ENCODE data around the gene CACNG1. TPM values are rescaled to one million over a fixed set of nuclear protein-coding genes. Genes with fewer than 3 reads are reported as not detected.

CACNG1 gene
- total RNA-seq, 1 experiment from 2014 or later, result 0.26 TPM

DNA sequence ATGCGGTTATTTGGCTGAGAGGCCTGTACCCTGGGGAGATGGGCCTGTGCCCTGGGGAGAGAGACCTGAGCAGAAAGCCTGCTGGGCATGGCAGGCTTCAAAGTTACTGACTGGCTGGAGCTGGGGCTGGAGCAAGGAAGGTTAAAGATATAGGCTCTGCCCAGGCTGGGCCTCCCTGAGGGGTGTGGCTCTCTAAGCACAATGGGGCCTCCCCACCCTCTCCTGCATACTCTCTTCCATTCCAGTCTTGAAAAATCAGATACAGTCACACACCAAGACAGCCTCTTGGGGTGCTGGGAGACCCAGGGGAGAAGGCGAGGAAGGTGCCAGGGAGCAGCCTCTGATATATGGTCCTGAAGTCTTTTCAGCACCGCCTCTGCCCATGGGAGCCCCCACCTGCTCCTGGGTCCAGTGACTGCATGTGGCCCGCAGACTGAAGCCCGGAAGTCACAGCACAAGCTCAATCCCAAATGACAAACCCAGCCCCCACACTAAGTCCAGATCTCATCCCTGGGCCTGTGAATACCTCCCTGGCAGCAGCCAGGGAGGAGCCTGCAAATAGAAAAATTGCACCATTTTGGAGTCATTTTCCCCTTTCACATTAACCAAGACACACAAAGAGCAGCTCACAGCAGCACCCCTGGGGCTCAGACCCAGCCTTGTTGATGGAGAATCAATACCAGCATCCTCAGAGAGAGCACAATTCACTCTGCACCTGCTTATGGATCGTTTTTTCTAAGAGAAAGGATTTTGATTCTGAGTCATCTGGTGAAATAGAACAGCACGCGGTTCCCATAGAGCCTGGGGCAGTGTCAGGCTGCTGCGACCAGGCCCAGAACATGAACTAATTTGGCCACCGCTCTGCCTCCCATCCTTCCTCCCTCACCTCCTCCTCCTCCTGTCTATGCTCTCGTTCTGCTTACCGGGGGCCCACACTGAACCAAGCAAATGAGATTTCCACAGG is 25.6 kb upstream of the CACNG1 start:
- DNase-seq (ENCODE audit: low read depth in 1 of 2, low spot score in 2 of 2), result no peak
- Histone ChIP-seq H3K9me3 (replicated peaks) (no peaks in the 10 kb centered on the region), H3K4me1 (replicated peaks) (no peaks in the 10 kb centered on the region), H3K27ac (no peak overlapping the region), H3K4me3 (no peak overlapping the region), H3K27me3 (replicated peaks) (no peaks in the 10 kb centered on the region), H3K36me3 (peaks cover 47% of the 10 kb centered on the region)

DNA sequence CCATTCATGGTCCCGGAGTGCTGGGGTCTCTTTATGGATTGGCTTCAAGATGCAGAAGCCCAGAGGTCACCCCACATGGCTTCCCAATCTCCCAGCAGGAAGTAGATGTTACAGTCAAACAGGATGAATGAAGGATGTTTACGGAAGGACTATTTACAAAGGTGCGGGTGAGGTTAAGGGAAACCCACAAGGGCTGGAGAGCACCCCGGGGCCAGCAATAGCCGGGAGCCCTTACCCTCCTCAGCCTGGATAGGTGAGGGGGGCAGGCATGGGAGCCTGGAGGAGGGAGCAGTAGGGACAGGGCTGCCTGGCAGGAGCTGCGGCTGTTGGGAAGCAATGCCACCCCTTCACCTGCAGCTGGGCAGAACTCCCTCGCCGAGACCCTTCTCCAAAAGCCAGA is 24.5 kb upstream of the CACNG1 start:
- no peak overlapping the region for H3K27ac ChIP-seq
- H3K27me3 ChIP-seq (replicated peaks), result no peaks in the 10 kb centered on the region
- DNase-seq (ENCODE audit: low read depth in 1 of 2, low spot score in 2 of 2), result no peak
- H3K4me1 ChIP-seq (replicated peaks), result no peaks in the 10 kb centered on the region
- H3K9me3 ChIP-seq (replicated peaks), result no peaks in the 10 kb centered on the region
- peaks cover 55% of the 10 kb centered on the region for H3K36me3 ChIP-seq
- H3K4me3 ChIP-seq, result no peak overlapping the region

DNA sequence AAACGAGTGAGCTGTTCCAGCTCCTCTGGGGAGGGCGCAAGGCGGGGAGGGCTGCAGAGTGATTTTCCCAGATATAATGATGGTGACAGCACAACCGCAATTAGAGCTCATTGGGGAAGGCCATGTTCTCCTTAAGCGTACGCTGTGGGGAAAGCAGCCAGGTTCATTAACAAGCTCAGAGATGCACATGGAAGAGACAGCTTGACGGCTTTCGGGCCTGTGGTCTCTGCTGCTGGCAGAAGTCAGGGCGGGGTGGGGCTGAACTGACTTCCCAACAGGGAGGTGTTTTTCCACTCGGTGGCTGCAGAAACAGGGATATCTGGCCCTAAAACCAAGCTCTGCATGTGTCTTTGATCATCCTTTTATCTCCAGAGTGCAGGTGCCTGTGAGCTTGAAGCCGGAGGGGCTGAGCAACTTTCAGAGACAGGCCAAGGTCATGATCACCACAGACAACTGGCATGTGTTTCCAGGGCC is 24.0 kb upstream of the CACNG1 start:
- no peak for DNase-seq (ENCODE audit: low read depth in 1 of 2, low spot score in 2 of 2)
- Histone ChIP-seq H3K27me3 (replicated peaks) (no peaks in the 10 kb centered on the region), H3K36me3 (peaks cover 60% of the 10 kb centered on the region), H3K27ac (no peak overlapping the region), H3K4me1 (replicated peaks) (no peaks in the 10 kb centered on the region), H3K9me3 (replicated peaks) (no peaks in the 10 kb centered on the region), H3K4me3 (no peak overlapping the region)

DNA sequence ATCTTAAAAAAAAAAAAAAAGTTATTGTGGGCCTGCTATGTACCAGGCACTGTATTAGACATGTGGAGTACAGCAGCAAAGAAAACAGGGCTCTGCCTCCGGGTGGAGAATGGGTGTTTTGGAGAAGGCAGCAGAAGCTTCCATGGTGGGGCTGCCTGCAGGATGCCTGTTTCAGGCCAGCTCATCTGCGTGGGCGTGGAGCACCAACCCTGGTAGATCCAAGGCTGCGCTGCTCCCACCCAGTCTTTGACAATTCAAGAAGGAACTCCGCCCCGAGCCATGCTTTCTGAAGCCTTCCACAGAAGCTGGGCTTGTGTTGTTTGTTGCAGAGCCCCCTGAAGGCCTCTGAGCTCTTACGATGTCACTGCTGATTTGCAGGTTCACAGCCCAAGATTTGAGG is 23.2 kb upstream of the CACNG1 start:
- Histone ChIP-seq H3K36me3 (peaks cover 66% of the 10 kb centered on the region), H3K4me1 (replicated peaks) (no peaks in the 10 kb centered on the region; the same call in 1 of the 2 replicates), H3K27ac (no peak overlapping the region), H3K27me3 (replicated peaks) (no peaks in the 10 kb centered on the region; the same call in 1 of the 2 replicates), H3K4me3 (no peak overlapping the region), H3K9me3 (replicated peaks) (no peaks in the 10 kb centered on the region)
- DNase-seq (ENCODE audit: low read depth in 1 of 2, low spot score in 2 of 2), result no peak

DNA sequence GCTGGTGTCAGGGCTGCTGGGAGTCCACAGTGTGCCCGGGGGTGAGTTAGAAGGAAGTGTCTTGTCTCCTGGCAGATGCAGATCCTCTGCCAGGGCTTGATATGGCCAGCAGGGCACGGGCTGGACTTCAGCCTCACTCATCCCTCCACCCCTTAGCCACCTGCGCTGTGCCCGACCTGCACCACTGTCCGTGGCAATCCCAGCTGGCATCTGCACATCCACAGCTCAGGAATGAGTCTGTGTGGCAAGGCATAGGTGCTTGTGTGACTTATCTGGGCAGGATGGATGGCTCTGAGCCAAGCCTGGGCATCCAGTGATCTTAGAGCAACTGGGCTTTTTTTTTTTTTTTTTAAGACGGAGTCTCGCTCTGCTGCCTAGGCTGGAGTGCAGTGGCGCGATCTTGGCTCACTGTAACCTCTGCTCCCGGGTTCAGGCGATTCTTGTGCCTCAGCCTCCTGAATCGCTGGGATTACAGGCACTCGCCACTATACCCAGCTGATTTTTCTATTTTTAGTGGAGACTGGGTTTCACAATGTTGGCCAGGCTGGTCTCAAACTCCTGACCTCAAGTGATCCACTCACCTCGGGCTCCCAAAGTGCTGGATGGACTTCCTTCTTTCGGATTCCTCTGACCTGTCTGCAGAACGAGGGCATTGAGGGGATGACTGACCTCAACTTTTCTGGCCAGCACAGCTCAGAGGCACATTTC is 22.5 kb upstream of the CACNG1 start:
- H3K9me3 ChIP-seq (replicated peaks), result no peaks in the 10 kb centered on the region
- peaks cover 6% of the 10 kb centered on the region for H3K4me1 ChIP-seq (replicated peaks)
- no peak overlapping the region for H3K27ac ChIP-seq
- H3K4me3 ChIP-seq, result no peak overlapping the region
- peaks cover 70% of the 10 kb centered on the region for H3K36me3 ChIP-seq
- DNase-seq (ENCODE audit: low read depth in 1 of 2, low spot score in 2 of 2), result no peak
- no peaks in the 10 kb centered on the region; the same call in 1 of the 2 replicates for H3K27me3 ChIP-seq (replicated peaks)

DNA sequence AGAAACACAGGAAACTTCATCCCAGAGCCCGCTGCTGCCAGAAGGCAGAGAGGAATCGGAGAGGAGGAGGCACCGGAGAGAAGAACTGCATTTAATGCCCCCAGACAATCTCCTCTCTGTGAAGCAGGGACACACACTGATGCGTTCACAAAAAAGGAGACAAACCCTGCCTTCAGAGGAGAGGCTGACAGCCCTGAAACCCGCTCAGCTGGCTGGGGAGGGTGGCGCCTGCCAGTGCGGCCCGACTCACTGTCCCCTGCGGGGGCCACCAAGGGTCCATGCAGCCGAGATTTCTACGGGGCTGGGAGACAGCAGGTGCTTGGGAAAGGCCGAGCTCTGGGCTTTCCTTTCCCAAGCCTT is 21.9 kb upstream of the CACNG1 start:
- peaks cover 11% of the 10 kb centered on the region for H3K4me1 ChIP-seq (replicated peaks)
- peaks cover 72% of the 10 kb centered on the region for H3K36me3 ChIP-seq
- H3K27ac ChIP-seq, result no peak overlapping the region
- no peak overlapping the region for H3K4me3 ChIP-seq
- no peaks in the 10 kb centered on the region; the same call in 1 of the 2 replicates for H3K27me3 ChIP-seq (replicated peaks)
- DNase-seq (ENCODE audit: low read depth in 1 of 2, low spot score in 2 of 2), result no peak
- no peaks in the 10 kb centered on the region for H3K9me3 ChIP-seq (replicated peaks)

DNA sequence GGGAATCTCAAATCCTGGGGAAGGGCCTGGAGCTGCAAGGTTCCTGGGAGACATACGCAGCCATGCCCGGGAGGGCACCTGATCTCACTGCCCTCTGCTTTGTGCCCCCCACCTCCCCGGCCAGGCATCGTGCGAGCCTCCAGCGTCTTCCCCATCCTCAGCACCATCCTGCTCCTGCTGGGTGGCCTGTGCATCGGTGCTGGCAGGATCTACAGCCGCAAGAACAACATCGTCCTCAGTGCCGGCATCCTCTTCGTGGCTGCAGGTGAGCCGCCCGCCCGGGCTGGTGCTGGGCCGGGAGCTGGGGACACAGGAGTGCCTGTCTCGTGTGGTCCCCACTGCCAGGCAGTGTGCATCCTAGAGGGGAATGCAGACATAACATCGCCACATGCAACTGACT is 19.6 kb upstream of the CACNG1 start:
- H3K27me3 ChIP-seq (replicated peaks), result no peaks in the 10 kb centered on the region; the same call in 1 of the 2 replicates
- no peak overlapping the region for H3K4me3 ChIP-seq
- no peak overlapping the region for H3K27ac ChIP-seq
- H3K9me3 ChIP-seq (replicated peaks), result no peaks in the 10 kb centered on the region
- peaks cover 13% of the 10 kb centered on the region for H3K4me1 ChIP-seq (replicated peaks)
- H3K36me3 ChIP-seq, result peaks cover 55% of the 10 kb centered on the region
- no peak for DNase-seq (ENCODE audit: low read depth in 1 of 2, low spot score in 2 of 2)

DNA sequence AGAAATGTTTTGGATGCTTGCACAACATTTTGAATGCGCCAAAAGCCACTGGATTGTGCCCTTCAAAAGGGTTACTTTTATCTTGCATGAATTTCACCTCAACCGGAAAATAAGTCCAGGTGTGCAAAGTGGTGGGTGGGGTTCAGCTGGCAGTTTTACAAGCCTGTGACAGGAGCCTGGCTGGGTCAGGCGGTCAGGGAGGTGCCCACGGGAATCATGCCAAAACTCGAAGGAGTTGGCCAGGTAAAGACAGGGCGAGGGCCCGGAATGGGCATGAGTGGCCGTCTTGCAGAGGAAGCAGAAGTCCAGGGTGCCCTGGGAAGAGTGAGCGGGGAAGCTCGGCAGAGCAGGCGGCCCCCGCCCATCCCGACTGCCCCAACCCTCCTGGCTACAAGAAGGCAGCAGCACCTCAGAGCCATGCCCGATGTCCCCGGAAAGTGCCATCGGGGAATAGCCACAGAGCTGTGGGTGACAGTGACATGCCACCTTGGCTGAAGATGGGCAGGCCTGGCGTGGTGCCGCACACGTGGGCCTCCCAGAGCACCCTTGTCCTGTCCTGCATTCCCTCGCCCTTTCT is 19.1 kb upstream of the CACNG1 start:
- peaks cover 13% of the 10 kb centered on the region for H3K4me1 ChIP-seq (replicated peaks)
- DNase-seq (ENCODE audit: low read depth in 1 of 2, low spot score in 2 of 2), result no peak
- H3K36me3 ChIP-seq, result peaks cover 49% of the 10 kb centered on the region
- H3K4me3 ChIP-seq, result no peak overlapping the region
- no peaks in the 10 kb centered on the region for H3K9me3 ChIP-seq (replicated peaks)
- no peaks in the 10 kb centered on the region; the same call in 1 of the 2 replicates for H3K27me3 ChIP-seq (replicated peaks)
- no peak overlapping the region for H3K27ac ChIP-seq

DNA sequence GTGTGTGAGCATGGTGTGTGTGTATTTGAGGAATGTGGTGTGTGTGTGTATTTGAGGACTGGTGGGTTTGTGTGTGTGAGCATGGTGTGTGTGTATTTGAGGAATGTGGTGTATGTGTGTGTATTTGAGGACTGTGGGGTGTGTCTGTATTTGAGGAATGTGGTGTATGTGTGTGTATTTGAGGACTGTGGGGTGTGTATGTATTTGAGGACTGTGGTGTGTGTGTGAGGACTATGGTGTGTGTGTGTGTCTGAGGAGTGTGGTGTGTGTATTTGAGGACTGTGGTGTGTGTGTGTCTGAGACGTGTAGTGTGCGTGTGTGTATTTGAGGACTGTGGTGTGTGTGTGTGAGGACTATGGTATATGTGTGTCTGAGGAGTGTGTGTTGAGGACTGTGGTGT is 18.0 kb upstream of the CACNG1 start:
- no peaks in the 10 kb centered on the region; the same call in 1 of the 2 replicates for H3K27me3 ChIP-seq (replicated peaks)
- no peak overlapping the region for H3K27ac ChIP-seq
- DNase-seq (ENCODE audit: low read depth in 1 of 2, low spot score in 2 of 2), result no peak
- H3K9me3 ChIP-seq (replicated peaks), result no peaks in the 10 kb centered on the region
- peaks cover 13% of the 10 kb centered on the region for H3K4me1 ChIP-seq (replicated peaks)
- H3K36me3 ChIP-seq, result peaks cover 41% of the 10 kb centered on the region
- H3K4me3 ChIP-seq, result no peak overlapping the region

DNA sequence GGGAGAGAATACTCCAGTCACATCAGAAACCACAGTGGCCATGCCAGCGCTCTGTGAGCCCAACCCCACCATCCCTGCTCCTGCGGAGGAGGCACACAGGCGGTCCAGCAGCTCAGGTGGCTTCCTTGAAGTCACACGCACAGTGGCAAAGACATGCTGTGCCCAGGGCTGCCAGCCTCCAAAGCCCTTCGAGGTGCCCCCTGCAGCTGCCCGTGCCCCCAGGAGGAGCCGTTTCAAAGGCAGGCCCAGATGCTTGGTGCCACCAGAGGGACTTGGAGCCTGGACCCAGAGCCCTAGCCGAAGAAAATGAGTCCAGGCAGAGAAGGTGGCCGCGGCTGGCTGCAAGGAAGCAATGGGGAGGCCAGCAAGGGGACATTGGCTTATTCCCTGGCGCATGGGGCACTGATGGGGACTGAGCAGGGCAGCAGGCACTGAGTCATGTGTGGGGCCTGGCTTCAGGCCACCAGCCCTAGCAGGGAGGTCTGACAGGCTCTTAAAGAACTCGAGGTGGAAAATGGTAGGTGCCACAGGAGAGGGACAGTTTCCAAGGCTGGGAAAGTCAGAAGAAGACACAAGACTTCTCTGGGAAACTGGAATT is 17.2 kb upstream of the CACNG1 start:
- peak; percentile 60 to 77 for DNase-seq (ENCODE audit: low read depth in 1 of 2, low spot score in 2 of 2)
- Histone ChIP-seq H3K4me3 (no peak overlapping the region), H3K9me3 (replicated peaks) (no peaks in the 10 kb centered on the region), H3K4me1 (replicated peaks) (peaks cover 13% of the 10 kb centered on the region), H3K27ac (no peak overlapping the region), H3K27me3 (replicated peaks) (no peaks in the 10 kb centered on the region; the same call in 1 of the 2 replicates), H3K36me3 (peaks cover 36% of the 10 kb centered on the region)

DNA sequence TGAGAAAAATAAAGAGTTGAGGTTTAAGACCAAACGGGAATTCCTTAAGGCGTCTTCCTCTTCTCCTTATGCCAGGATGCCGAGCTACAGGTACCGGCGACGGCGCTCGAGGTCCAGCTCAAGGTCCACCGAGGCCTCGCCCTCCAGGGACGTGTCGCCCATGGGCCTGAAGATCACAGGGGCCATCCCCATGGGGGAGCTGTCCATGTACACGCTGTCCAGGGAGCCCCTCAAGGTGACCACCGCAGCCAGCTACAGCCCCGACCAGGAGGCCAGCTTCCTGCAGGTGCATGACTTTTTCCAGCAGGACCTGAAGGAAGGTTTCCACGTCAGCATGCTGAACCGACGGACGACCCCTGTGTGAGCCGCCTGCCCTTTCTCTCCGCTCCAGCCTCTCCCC is 13.7 kb upstream of the CACNG1 start:
- Histone ChIP-seq H3K4me3 (no peak overlapping the region), H3K27ac (no peak overlapping the region), H3K27me3 (replicated peaks) (no peaks in the 10 kb centered on the region; the same call in 1 of the 2 replicates), H3K36me3 (peaks cover 10% of the 10 kb centered on the region; the same call in 1 of the 2 replicates), H3K9me3 (replicated peaks) (no peaks in the 10 kb centered on the region), H3K4me1 (replicated peaks) (peaks cover 13% of the 10 kb centered on the region)
- no peak for DNase-seq (ENCODE audit: low read depth in 1 of 2, low spot score in 2 of 2)

DNA sequence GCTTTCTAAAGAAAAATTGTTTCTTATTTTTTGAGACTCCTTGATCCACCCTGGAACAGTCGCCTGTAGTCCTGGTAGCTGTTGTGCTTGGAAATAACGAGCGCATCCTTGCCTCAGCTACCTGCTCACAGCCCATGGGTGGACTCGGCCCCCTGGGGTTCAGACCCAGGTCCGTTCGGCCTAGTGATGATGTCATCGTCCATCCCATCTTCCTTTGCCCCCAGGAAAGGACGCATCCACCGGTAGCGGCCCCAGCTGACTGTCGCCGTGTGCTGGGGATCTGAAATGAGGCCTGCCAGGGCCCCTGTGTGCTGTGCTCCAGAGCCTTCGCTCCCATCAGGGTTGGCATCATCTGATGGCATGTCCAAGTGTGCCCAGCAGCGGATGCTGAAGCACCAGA is 12.0 kb upstream of the CACNG1 start:
- peaks cover 2% of the 10 kb centered on the region for H3K4me1 ChIP-seq (replicated peaks)
- no peaks in the 10 kb centered on the region for H3K36me3 ChIP-seq
- no peaks in the 10 kb centered on the region for H3K9me3 ChIP-seq (replicated peaks)
- no peaks in the 10 kb centered on the region for H3K27me3 ChIP-seq (replicated peaks)
- no peak for DNase-seq (ENCODE audit: low read depth in 1 of 2, low spot score in 2 of 2)
- no peak overlapping the region for H3K4me3 ChIP-seq
- H3K27ac ChIP-seq, result no peak overlapping the region

DNA sequence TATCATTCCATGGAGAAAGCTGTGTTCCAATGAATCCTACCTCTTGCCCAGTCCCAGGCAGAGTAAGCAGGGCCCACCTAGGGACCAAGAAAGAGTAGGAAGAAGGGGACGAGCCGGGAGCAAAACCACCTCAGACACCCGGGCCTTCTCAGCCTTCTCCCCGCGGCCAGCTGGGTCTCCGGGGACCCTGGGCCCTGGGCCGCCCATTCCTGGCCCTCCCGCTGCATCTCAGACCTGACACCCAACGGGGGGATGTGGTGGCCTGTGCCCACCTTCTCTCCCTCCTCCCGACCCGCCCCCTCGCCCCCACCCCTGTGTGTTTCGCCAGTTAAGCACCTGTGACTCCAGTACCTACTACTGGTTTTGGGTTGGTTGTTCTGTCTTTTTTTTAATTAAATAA is 11.4 kb upstream of the CACNG1 start:
- H3K4me1 ChIP-seq (replicated peaks), result no peaks in the 10 kb centered on the region

More for the DNA sequence above, 11.4 kb upstream of the CACNG1 start:
- Histone ChIP-seq H3K4me3 (no peak overlapping the region), H3K9me3 (replicated peaks) (no peaks in the 10 kb centered on the region), H3K27ac (no peak overlapping the region), H3K36me3 (no peaks in the 10 kb centered on the region), H3K27me3 (replicated peaks) (no peaks in the 10 kb centered on the region)
- no peak for DNase-seq (ENCODE audit: low read depth in 1 of 2, low spot score in 2 of 2)

Measured in SJSA1 (cell line).